Subcutaneous adipose tissue (tissue), 4 donors: Measurements from ENCODE around the gene SERGEF. TPM values are rescaled to one million over a fixed set of nuclear protein-coding genes. Genes with fewer than 3 reads are reported as not detected.

Experiments
- total RNA-seq, 4 donors: library from RNA; depleted of rRNA; stranded (reverse); fragments of >200 nt; gene quantifications; one replicate each; pipeline ENCODE4 v1.1.0, GENCODE V29; 2016
- TF ChIP-seq, protein P1 (sequence below): fragments of 450-650 bp; IDR thresholded peaks from one replicate; pipeline ENCODE4 v1.5.1; 2016; ENCODE audit warnings: low read depth, mild to moderate bottlenecking, control low read depth, antibody characterized with exemption, moderate library complexity

The SERGEF gene
- total RNA-seq, 4 donors from 2014 or later = 22.2 to 27.9 (median 26.1) TPM

DNA sequence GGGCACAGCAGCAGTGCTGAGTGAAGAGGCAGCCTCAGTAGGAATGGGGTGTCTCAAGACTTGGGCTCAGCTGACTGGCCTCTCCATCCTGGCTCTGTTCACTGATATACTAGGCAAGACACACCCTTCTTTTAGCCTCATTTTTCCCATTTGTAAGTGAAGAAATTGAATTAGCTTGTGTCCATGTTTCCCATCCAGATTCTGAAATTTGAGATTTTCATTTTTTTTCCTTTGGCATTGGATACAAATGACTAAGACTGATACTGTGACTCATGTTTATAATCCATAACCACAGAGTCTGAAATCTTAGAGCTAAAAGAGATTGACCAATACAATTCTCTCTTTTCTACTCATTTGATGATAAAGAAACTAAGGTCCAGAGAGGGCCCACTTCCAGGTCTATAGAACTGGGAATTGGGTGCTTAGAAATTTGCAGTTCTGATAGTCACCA, 167.4 kb downstream of the SERGEF start:
- TF ChIP-seq, protein P1, sequence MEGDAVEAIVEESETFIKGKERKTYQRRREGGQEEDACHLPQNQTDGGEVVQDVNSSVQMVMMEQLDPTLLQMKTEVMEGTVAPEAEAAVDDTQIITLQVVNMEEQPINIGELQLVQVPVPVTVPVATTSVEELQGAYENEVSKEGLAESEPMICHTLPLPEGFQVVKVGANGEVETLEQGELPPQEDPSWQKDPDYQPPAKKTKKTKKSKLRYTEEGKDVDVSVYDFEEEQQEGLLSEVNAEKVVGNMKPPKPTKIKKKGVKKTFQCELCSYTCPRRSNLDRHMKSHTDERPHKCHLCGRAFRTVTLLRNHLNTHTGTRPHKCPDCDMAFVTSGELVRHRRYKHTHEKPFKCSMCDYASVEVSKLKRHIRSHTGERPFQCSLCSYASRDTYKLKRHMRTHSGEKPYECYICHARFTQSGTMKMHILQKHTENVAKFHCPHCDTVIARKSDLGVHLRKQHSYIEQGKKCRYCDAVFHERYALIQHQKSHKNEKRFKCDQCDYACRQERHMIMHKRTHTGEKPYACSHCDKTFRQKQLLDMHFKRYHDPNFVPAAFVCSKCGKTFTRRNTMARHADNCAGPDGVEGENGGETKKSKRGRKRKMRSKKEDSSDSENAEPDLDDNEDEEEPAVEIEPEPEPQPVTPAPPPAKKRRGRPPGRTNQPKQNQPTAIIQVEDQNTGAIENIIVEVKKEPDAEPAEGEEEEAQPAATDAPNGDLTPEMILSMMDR = no peak

DNA sequence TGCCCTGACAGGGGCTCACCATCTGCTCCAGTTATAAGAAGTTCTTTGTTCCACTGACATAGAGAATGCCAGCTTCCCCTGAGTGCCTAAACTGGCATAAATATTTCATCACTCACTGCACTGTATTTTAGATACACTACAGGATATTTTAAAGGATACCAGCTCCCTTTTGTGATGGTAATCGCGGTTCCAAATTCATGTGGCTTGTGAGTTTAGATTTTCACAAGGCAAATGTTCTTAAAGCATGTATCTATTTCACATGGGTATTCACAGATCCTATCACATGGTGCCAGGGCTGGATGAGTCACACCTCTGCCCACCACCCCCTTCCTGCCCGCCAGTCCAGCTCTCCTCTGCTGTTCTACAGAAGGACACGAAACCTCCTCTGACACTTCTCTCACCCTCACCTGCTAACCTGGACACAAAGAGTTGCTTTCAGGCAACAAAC, 172.7 kb downstream of the SERGEF start:
- TF ChIP-seq, protein P1 = no peak

DNA sequence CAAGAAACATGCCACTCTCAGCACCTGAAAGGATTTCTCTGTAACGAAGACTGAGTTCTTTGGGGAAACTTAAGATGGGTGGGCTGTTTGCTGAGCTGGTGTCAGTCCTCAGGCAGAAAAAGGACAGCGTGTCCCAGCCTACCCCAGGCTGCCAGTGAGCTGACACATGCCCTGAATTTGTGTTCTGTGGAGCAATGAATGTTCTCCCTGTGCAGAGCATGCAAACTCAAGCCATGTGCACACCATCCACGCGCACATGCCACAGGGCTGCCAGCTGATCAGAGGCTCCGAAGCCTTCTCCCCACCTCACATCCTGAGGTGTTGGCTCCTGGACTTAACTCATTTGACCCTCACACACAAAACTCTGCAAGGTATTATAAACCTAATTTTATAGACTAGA, 173.4 kb downstream of the SERGEF start:
- TF ChIP-seq, protein P1 = no peak

DNA sequence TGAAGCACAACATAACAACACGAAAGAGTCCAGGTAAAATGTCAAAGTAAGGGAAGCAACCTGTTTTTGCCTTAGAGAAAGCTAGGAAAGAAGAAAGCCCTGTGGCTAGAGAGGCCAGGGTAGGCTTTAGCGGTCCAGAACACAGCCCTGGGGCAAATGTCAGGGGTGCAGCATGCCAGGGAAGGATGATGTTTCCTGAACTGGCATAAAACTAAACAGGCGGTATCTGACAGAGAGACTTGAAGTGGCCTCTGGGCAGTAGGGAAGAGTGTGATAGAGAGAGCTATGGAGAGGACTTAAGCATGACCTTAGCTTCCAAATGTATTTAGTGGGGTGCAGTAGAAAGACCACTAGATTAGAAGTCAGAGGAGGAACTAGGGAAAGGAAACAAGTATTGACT, 174.7 kb downstream of the SERGEF start:
- TF ChIP-seq, protein P1 = no peak

DNA sequence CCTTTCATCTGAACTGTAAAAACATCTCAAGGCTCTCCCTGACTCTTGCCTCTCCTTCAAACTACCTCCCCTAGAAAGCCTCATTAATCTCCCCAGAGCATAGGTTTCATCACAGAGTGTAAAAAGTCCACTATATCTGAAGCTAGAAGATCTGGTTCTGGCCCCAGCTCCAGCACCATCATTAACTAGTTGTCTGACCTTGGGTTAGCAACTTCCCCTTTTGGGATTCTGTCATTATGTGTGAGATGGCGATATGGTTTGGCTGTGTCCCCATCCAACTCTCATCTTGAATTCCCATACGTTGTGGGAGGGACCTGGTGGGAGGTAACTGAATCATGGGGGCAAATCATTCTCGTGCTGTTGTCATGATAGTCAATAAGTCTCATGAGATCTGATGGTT, 181.0 kb downstream of the SERGEF start:
- TF ChIP-seq, protein P1 = no peak

DNA sequence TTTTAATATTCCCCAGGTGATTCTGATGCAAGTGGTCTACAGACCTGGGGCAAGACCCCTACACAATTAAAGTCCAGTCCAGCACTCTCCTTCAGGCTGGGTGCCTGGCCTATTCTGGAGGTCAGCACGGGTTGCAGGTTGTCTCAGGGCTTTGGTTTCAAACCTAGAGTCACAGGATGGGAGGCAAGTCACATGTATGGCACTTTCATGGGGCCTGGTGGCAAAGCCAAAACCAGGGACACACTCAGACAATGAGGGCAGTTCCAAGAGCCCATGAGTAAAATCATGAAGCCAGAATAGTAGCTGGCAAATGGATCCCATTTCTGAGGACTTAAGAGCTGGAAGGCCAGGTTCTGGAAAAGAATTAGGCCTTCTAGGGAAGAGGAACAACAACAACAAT, 181.6 kb downstream of the SERGEF start:
- TF ChIP-seq, protein P1 = no peak

DNA sequence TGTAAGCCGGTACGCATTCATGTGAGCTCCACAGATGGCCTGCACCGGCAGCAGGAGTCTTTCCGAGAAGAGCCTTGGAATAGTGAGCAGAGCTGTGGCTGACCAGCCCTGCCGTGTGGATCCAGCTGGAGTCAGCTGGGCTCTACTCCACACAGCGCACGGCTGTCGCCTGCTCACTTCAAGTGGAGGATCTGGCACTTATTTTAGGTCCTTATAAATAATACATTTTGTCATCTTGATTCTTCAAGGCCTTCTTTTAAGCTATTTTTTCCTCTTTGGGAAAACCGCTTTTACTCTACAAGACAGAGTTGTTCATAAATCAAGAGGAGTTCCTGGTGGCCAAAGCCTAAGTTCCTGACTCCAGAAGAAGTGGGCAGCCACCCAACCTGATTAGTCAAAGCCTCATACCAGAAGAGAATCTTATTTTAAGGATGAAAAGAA, 184.5 kb downstream of the SERGEF start:
- TF ChIP-seq, protein P1 = no peak
